ENCODE data around the gene CGB7.

GRCh38 chr19:49091391-49092038 lies 34.0 kb upstream of the CGB7 start:
- TF ChIP-seq POLR2AphosphoS5 (IDR thresholded peaks at IDR 0.05; ENCODE audit: borderline replicate concordance, low read depth, low read length) = no peak
- no peak for TF ChIP-seq EZH2 (IDR thresholded peaks at IDR 0.05)

All from SK-N-MC (cell line).